SK-N-SH (cell line): ENCODE results near the gene MRFAP1. TPM values are rescaled to one million over a fixed set of nuclear protein-coding genes. Genes with fewer than 3 reads are reported as not detected.

ENCODE experiments used
- CTCF ChIA-PET: fragments of 300-600, 350-600 bp; formaldehyde crosslinking; extraction: SDS; loops from one replicate; lab custom pipeline; 2021; lab: Yijun Ruan, JAX
- POLR2A ChIA-PET: fragments of 350-600 bp; sonication (Branson Sonifier 250); formaldehyde crosslinking; extraction: SDS; loops from one replicate; lab custom pipeline; 2020; ENCODE audit warnings: antibody characterized with exemption, inconsistent platforms; lab: Yijun Ruan, JAX
- DNase-seq: peaks from one replicate; pipeline ENCODE4 v3.0.0; 2012
- H2AFZ ChIP-seq: fragments of 200-600 bp; sonication (generic); 2 replicates; pipeline ENCODE4 v1.8.1; 2016; ENCODE audit warnings: antibody characterized with exemption, mild to moderate bottlenecking, low read depth
- H3F3A ChIP-seq: fragments of 200-600 bp; sonication (generic); replicated peaks from 2 replicates; pipeline ENCODE3; 2016; ENCODE audit warnings: antibody characterized with exemption, mild to moderate bottlenecking; ENCODE audit not compliant: insufficient read depth
- H3K27ac ChIP-seq, 2 experiments: fragments of 200-500 bp in 1 of 2; fragments of 200-600 bp in 1 of 2; sonication (Bioruptor generic) in 1 of 2; sonication (generic), shearing (Covaris generic) in 1 of 2; 2 replicates each; pipeline versions ENCODE4 v1.5.1 to v1.6.1; 2014 to 2016; ENCODE audit warnings: low read depth in 2 of 2, inconsistent platforms in 1 of 2, low read length in 1 of 2, mild to moderate bottlenecking in 1 of 2, mixed read lengths in 1 of 2
- H3K27me3 ChIP-seq: fragments of 200-600 bp; sonication (generic), shearing (Covaris generic); 2 replicates; pipeline ENCODE4 v1.6.1; 2016; ENCODE audit warnings: mixed run types; ENCODE audit not compliant: insufficient read depth
- H3K36me3 ChIP-seq, 2 experiments: fragments of 200-500 bp in 1 of 2; fragments of 200-600 bp in 1 of 2; sonication (Bioruptor generic) in 1 of 2; sonication (generic) in 1 of 2; replicated peaks in 1 of 2; 2 replicates each; pipeline versions ENCODE3 to v1.5.1; 2014 to 2016; ENCODE audit warnings: low read length in 1 of 2, mild to moderate bottlenecking in 1 of 2; ENCODE audit not compliant: insufficient read depth in 2 of 2, control insufficient read depth in 1 of 2
- H3K4me1 ChIP-seq, 2 experiments: fragments of 200-500 bp in 1 of 2; fragments of 200-600 bp in 1 of 2; sonication (Bioruptor generic) in 1 of 2; sonication (generic), shearing (Covaris generic) in 1 of 2; 2 replicates each; pipeline versions ENCODE4 v1.5.1 to v1.6.1; 2014 to 2016; ENCODE audit warnings: low read depth in 1 of 2, low read length in 1 of 2, mixed run types in 1 of 2; ENCODE audit not compliant: insufficient read depth in 2 of 2, control insufficient read depth in 1 of 2
- H3K4me2 ChIP-seq: fragments of 200-600 bp; sonication (generic), shearing (Covaris generic); 2 replicates; pipeline ENCODE4 v1.6.1; 2017; ENCODE audit warnings: mixed run types
- H3K4me3 ChIP-seq, 2 experiments: fragments of 200-500 bp in 1 of 2; fragments of 200-600 bp in 1 of 2; sonication (Bioruptor generic) in 1 of 2; sonication (generic), shearing (Covaris generic) in 1 of 2; 2 replicates each; pipeline versions ENCODE4 v1.5.1 to v1.8.1; 2014 to 2016; ENCODE audit warnings: low read depth in 2 of 2, inconsistent platforms in 1 of 2, low read length in 1 of 2, mild to moderate bottlenecking in 1 of 2, mixed read lengths in 1 of 2, moderate library complexity in 1 of 2
- H3K79me2 ChIP-seq: fragments of 200-600 bp; sonication (generic); 2 replicates; pipeline ENCODE4 v1.8.1; 2017; ENCODE audit warnings: mild to moderate bottlenecking; ENCODE audit not compliant: insufficient read depth
- H3K9ac ChIP-seq: fragments of 200-600 bp; sonication (generic); 2 replicates; pipeline ENCODE4 v1.6.1; 2017; ENCODE audit warnings: mixed run types
- H3K9me2 ChIP-seq: fragments of 200-600 bp; sonication (generic); 2 replicates; pipeline ENCODE4 v1.6.1; 2017; ENCODE audit warnings: mixed run types
- H3K9me3 ChIP-seq: fragments of 200-600 bp; sonication (generic); 2 replicates; pipeline ENCODE4 v1.6.1; 2017; ENCODE audit warnings: mixed run types, mild to moderate bottlenecking, moderate library complexity
- H4K20me1 ChIP-seq: fragments of 200-600 bp; sonication (generic); 2 replicates; pipeline ENCODE4 v1.6.1; 2017; ENCODE audit warnings: mild to moderate bottlenecking, mixed run types; ENCODE audit not compliant: insufficient read depth
- CHD2 ChIP-seq: fragments of 150-350 bp; IDR thresholded peaks from 2 replicates; pipeline ENCODE4 v1.6.1; 2018; ENCODE audit warnings: low read length; ENCODE audit not compliant: partially characterized antibody
- ELF1 ChIP-seq: IDR thresholded peaks from 2 replicates; pipeline ENCODE4 v1.4.0; 2012
- EP300 ChIP-seq, 2 experiments: IDR thresholded peaks; 2 replicates each; pipeline versions ENCODE4 v1.4.0 to v1.6.1; 2012; ENCODE audit warnings: borderline replicate concordance in 1 of 2, low read depth in 1 of 2, low read length in 1 of 2
- EZH2phosphoT487 ChIP-seq: fragments of 200-600 bp; sonication (generic); IDR thresholded peaks from 2 replicates; pipeline ENCODE4 v1.6.1; 2017; ENCODE audit warnings: low read depth, mixed run types, mild to moderate bottlenecking, antibody characterized with exemption, moderate library complexity, borderline replicate concordance
- FOXM1 ChIP-seq: IDR thresholded peaks from 2 replicates; pipeline ENCODE4 v1.4.0; 2012; ENCODE audit warnings: low read depth, mild to moderate bottlenecking
- GABPA ChIP-seq: IDR thresholded peaks from 2 replicates; pipeline ENCODE4 v1.4.0; 2012; ENCODE audit warnings: low read depth, mild to moderate bottlenecking
- JUND ChIP-seq: IDR thresholded peaks from 2 replicates; pipeline ENCODE4 v1.4.0; 2012
- MXI1 ChIP-seq: IDR thresholded peaks from 2 replicates; pipeline ENCODE4 v1.6.1; 2012; ENCODE audit warnings: mild to moderate bottlenecking, low read depth, low read length, improper control_type of control experiment
- RAD21 ChIP-seq: IDR thresholded peaks from 2 replicates; pipeline ENCODE4 v1.6.1; 2012; ENCODE audit warnings: mild to moderate bottlenecking, low read length
- RFX5 ChIP-seq: IDR thresholded peaks from 2 replicates; pipeline ENCODE4 v1.6.1; 2012; ENCODE audit warnings: mild to moderate bottlenecking, improper control_type of control experiment, low read length
- RXRA ChIP-seq: IDR thresholded peaks from 2 replicates; pipeline ENCODE4 v1.4.0; 2012; ENCODE audit warnings: low read depth, mild to moderate bottlenecking, borderline replicate concordance
- SIN3A ChIP-seq: IDR thresholded peaks from 2 replicates; pipeline ENCODE4 v1.6.1; 2012; ENCODE audit warnings: low read depth, mild to moderate bottlenecking, low read length, moderate library complexity, borderline replicate concordance
- YY1 ChIP-seq: IDR thresholded peaks from 2 replicates; pipeline ENCODE4 v1.4.0; 2012; ENCODE audit warnings: low read depth, mild to moderate bottlenecking
- WGBS: methylation state at CpG from one replicate; pipeline ENCODE4 v1.1.6; 2017; ENCODE audit warnings: low lambda C conversion rate; 5-methylcytosine and 5-hydroxymethylcytosine counted together
- polyA plus RNA-seq, 3 experiments: library from polyadenylated mRNA; depleted of rRNA; stranded (reverse); fragments of >200 nt; gene quantifications; 2 replicates each; pipeline ENCODE4 v1.2.3, GENCODE V29; 2012
- TF ChIP-seq, protein P1 (sequence below): IDR thresholded peaks from 2 replicates; pipeline ENCODE4 v1.4.0; 2012; ENCODE audit warnings: low read depth
- TF ChIP-seq, protein P2 (sequence below): IDR thresholded peaks from 2 replicates; pipeline ENCODE4 v1.4.0; 2012; ENCODE audit warnings: low read depth, borderline replicate concordance
- TF ChIP-seq, protein P3 (sequence below): fragments of 150-350 bp; IDR thresholded peaks from 2 replicates; pipeline ENCODE4 v1.6.1; 2016; ENCODE audit warnings: mild to moderate bottlenecking, low read depth, low read length
- TF ChIP-seq, protein P4 (sequence below): IDR thresholded peaks from 2 replicates; pipeline ENCODE4 v1.6.1; 2012; ENCODE audit warnings: mild to moderate bottlenecking, low read depth, low read length, moderate library complexity
- TF ChIP-seq, protein P5 (sequence below): IDR thresholded peaks from 2 replicates; pipeline ENCODE4 v1.4.0; 2012; ENCODE audit warnings: low read depth, borderline replicate concordance

Gene MRFAP1
- polyA plus RNA-seq, 1 of the 3 experiments (the other 2 are of a cell fraction) = 416 TPM

DNA sequence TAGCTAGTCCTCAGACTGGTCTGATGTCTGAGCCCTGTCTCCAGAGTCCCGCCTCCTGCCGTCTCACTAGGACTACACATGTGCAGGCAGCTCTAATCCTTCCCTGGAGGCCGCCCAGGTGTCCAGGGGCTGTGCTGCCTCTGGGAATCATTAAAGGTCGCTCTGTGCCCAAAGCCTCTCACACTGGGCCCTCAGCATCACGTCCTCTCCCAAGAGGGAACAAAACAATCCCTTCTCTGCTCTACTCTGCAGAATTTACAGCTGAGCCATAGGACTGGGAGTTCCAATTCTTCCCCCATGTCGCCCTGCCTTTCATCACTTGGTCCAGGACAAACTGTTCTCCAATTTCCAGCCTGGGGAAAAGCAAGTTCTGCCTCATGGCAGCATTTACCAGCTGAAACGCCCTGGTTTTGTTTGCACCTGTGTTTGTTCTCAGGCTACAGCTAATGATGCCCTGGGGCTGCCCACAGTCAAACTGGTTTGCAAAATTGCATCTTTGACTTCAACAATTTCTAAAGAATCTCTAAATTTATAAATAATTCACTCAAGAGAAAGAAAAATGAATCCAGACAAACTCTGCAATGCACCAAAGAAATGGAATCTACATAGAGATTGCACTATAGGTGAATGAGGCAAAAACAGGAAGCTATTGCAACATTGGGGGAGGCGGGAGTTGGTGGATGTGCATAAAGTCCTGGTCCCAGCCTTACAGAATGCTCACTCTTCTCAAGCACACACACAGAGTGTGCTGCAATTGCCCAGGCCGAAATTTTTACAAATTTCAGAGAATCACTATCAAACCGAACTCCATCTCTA, 7.2 kb upstream of the MRFAP1 start:
- Histone ChIP-seq H3K4me2 (no peak overlapping the region), H2AFZ (no peak overlapping the region), H4K20me1 (no peaks in the 10 kb centered on the region), H3K4me1 (peaks cover 0 to 5% of the 10 kb centered on the region in 2 experiments; a peak in 1 of 4 replicates), H3K9me3 (no peaks in the 10 kb centered on the region), H3K9ac (no peak overlapping the region), H3K27ac (no peak overlapping the region), H3K36me3 (no peaks in the 10 kb centered on the region), H3K4me3 (no peak overlapping the region), H3F3A (no peaks in the 10 kb centered on the region), H3K79me2 (no peaks in the 10 kb centered on the region), H3K27me3 (no peaks in the 10 kb centered on the region), H3K9me2 (no peaks in the 10 kb centered on the region)
- TF ChIP-seq RXRA (no peak), JUND (no peak), FOXM1 (no peak), RAD21 (no peak), SIN3A (no peak), GABPA (no peak), ELF1 (no peak), RFX5 (no peak), YY1 (no peak), EZH2phosphoT487 (no peak)
- TF ChIP-seq, protein P1, sequence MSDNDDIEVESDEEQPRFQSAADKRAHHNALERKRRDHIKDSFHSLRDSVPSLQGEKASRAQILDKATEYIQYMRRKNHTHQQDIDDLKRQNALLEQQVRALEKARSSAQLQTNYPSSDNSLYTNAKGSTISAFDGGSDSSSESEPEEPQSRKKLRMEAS = no peak
- TF ChIP-seq, protein P2, sequence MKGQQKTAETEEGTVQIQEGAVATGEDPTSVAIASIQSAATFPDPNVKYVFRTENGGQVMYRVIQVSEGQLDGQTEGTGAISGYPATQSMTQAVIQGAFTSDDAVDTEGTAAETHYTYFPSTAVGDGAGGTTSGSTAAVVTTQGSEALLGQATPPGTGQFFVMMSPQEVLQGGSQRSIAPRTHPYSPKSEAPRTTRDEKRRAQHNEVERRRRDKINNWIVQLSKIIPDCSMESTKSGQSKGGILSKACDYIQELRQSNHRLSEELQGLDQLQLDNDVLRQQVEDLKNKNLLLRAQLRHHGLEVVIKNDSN = no peak
- TF ChIP-seq, protein P3, sequence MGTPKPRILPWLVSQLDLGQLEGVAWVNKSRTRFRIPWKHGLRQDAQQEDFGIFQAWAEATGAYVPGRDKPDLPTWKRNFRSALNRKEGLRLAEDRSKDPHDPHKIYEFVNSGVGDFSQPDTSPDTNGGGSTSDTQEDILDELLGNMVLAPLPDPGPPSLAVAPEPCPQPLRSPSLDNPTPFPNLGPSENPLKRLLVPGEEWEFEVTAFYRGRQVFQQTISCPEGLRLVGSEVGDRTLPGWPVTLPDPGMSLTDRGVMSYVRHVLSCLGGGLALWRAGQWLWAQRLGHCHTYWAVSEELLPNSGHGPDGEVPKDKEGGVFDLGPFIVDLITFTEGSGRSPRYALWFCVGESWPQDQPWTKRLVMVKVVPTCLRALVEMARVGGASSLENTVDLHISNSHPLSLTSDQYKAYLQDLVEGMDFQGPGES = no peak
- POLR2A ChIA-PET = no interaction called here
- no peak for DNase-seq
- CTCF ChIA-PET = interaction anchor here (0.8 to 1.2 kb wide), 3 partner anchors 14 to 382 kb away, joined by 3 read pairs; no protein-coding TSS in a partner anchor
- WGBS = 72% methylated on average over 10 of the region's 10 CpGs

DNA sequence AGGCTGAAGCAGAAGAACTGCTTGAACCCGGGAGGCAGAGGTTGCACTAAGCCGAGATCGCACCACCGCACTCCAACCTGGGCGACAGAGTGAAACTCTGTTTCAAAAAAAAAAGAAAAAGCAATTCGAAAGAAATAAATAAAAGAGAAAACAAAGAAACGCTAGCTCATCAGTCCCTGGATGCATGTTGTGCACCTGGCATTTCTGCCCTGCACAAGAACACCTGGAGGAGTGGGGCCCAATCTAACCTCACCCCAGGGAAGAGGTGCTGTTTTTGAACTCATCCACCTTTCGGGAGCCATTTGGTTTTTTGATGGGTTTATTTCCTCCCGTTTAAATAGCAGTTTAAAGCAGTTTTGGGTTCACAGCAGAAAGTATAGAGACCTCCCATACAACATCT, 5.7 kb upstream of the MRFAP1 start:
- Histone ChIP-seq H4K20me1 (no peaks in the 10 kb centered on the region), H3K36me3 (no peaks in the 10 kb centered on the region), H2AFZ (no peak overlapping the region), H3K4me2 (no peak overlapping the region), H3K27ac (no peak overlapping the region), H3K27me3 (no peaks in the 10 kb centered on the region), H3K4me1 (peaks cover 0 to 5% of the 10 kb centered on the region in 2 experiments; a peak in 1 of 4 replicates), H3K9me2 (no peaks in the 10 kb centered on the region), H3K79me2 (no peaks in the 10 kb centered on the region), H3K4me3 (no peak overlapping the region), H3K9me3 (no peaks in the 10 kb centered on the region), H3F3A (no peaks in the 10 kb centered on the region), H3K9ac (no peak overlapping the region)
- DNase-seq = no peak
- ChIA-PET CTCF (interaction anchor here (1.2 kb wide), 1 partner anchor 12 kb away, joined by 3 read pairs; no protein-coding TSS in a partner anchor), POLR2A (no interaction called here)
- no peak for TF ChIP-seq CHD2
- no peak for TF ChIP-seq MXI1
- TF ChIP-seq, protein P4, sequence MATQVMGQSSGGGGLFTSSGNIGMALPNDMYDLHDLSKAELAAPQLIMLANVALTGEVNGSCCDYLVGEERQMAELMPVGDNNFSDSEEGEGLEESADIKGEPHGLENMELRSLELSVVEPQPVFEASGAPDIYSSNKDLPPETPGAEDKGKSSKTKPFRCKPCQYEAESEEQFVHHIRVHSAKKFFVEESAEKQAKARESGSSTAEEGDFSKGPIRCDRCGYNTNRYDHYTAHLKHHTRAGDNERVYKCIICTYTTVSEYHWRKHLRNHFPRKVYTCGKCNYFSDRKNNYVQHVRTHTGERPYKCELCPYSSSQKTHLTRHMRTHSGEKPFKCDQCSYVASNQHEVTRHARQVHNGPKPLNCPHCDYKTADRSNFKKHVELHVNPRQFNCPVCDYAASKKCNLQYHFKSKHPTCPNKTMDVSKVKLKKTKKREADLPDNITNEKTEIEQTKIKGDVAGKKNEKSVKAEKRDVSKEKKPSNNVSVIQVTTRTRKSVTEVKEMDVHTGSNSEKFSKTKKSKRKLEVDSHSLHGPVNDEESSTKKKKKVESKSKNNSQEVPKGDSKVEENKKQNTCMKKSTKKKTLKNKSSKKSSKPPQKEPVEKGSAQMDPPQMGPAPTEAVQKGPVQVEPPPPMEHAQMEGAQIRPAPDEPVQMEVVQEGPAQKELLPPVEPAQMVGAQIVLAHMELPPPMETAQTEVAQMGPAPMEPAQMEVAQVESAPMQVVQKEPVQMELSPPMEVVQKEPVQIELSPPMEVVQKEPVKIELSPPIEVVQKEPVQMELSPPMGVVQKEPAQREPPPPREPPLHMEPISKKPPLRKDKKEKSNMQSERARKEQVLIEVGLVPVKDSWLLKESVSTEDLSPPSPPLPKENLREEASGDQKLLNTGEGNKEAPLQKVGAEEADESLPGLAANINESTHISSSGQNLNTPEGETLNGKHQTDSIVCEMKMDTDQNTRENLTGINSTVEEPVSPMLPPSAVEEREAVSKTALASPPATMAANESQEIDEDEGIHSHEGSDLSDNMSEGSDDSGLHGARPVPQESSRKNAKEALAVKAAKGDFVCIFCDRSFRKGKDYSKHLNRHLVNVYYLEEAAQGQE = no peak
- TF ChIP-seq EP300 (IDR thresholded peaks at IDR 0.05; ENCODE audit: borderline replicate concordance in 1 of 2, low read depth in 1 of 2, low read length in 1 of 2) = no peak
- TF ChIP-seq, protein P5, sequence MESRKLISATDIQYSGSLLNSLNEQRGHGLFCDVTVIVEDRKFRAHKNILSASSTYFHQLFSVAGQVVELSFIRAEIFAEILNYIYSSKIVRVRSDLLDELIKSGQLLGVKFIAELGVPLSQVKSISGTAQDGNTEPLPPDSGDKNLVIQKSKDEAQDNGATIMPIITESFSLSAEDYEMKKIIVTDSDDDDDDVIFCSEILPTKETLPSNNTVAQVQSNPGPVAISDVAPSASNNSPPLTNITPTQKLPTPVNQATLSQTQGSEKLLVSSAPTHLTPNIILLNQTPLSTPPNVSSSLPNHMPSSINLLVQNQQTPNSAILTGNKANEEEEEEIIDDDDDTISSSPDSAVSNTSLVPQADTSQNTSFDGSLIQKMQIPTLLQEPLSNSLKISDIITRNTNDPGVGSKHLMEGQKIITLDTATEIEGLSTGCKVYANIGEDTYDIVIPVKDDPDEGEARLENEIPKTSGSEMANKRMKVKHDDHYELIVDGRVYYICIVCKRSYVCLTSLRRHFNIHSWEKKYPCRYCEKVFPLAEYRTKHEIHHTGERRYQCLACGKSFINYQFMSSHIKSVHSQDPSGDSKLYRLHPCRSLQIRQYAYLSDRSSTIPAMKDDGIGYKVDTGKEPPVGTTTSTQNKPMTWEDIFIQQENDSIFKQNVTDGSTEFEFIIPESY = no peak
- WGBS = 85% methylated on average over 9 of the region's 9 CpGs
